Measurements from ENCODE around the gene SLC9A8.

The SLC9A8 gene

GRCh38 chr20:49925901-49926454 is 113.3 kb downstream of the SLC9A8 start:
- Histone ChIP-seq H2AFZ (ENCODE audit: low read depth, low read length) (no peak overlapping the region), H3K4me2 (ENCODE audit: insufficient read depth, low read length) (no peak overlapping the region), H3K9ac (ENCODE audit: low read depth, low read length) (no peak overlapping the region), H3K4me1 (ENCODE audit: insufficient read depth, low read length) (peaks cover 10% of the 10 kb centered on the region), H3K9me3 (ENCODE audit: insufficient read depth, low read length, severe bottlenecking) (no peaks in the 10 kb centered on the region), H3K4me3 (ENCODE audit: low read depth in 1 of 2, low read length in 2 of 2) (no peak overlapping the region), H3K79me2 (ENCODE audit: insufficient read depth, low read length) (no peaks in the 10 kb centered on the region), H3K36me3 (ENCODE audit: insufficient read depth, low read length) (no peaks in the 10 kb centered on the region), H3K27ac (ENCODE audit: low read length) (no peak overlapping the region), H4K20me1 (ENCODE audit: insufficient read depth, low read length) (no peaks in the 10 kb centered on the region), H3K27me3 (ENCODE audit: insufficient read depth, low read length, poor library complexity) (no peaks in the 10 kb centered on the region)
- TF ChIP-seq EZH2 (IDR thresholded peaks at IDR 0.05; ENCODE audit: borderline replicate concordance, low read depth, low read length, severe bottlenecking) (no peak), CTCF (IDR thresholded peaks at IDR 0.05; ENCODE audit: borderline replicate concordance, extremely low read depth, low read length, poor library complexity, severe bottlenecking) (no peak)
- DNase-seq (no peak), ATAC-seq (ENCODE audit: insufficient read depth, low read depth) (no peak)

- H3K9me3 ChIP-seq (ENCODE audit: insufficient read depth, low read length, severe bottlenecking): no peaks in the 10 kb centered on the region
- H3K27ac ChIP-seq (ENCODE audit: low read length): no peak overlapping the region
- DNase-seq: peak; percentile 85
- no peaks in the 10 kb centered on the region for H3K36me3 ChIP-seq (ENCODE audit: insufficient read depth, low read length)
- no peak overlapping the region for H3K4me3 ChIP-seq (ENCODE audit: low read depth in 1 of 2, low read length in 2 of 2)
- peak overlapping the region; percentile 37; the same call in 1 of the 2 replicates for H3K4me2 ChIP-seq (ENCODE audit: insufficient read depth, low read length)
- no peaks in the 10 kb centered on the region for H3K27me3 ChIP-seq (ENCODE audit: insufficient read depth, low read length, poor library complexity)
- peaks cover 10% of the 10 kb centered on the region for H3K4me1 ChIP-seq (ENCODE audit: insufficient read depth, low read length)
- peak; percentile 98 for TF ChIP-seq CTCF (IDR thresholded peaks at IDR 0.05; ENCODE audit: borderline replicate concordance, extremely low read depth, low read length, poor library complexity, severe bottlenecking)
- no peak for TF ChIP-seq EZH2 (IDR thresholded peaks at IDR 0.05; ENCODE audit: borderline replicate concordance, low read depth, low read length, severe bottlenecking)
- H3K79me2 ChIP-seq (ENCODE audit: insufficient read depth, low read length): no peaks in the 10 kb centered on the region
- no peaks in the 10 kb centered on the region for H4K20me1 ChIP-seq (ENCODE audit: insufficient read depth, low read length)
- H3K9ac ChIP-seq (ENCODE audit: low read depth, low read length): no peak overlapping the region
- H2AFZ ChIP-seq (ENCODE audit: low read depth, low read length): peak overlapping the region; percentile 76
- peak; percentile 97 for ATAC-seq (ENCODE audit: insufficient read depth, low read depth)
These were observed 115.9 kb downstream of the SLC9A8 start for GRCh38 chr20:49928411-49929141.

- peak overlapping the region; percentile 48 for H2AFZ ChIP-seq (ENCODE audit: low read depth, low read length)
- DNase-seq (no peak), ATAC-seq (ENCODE audit: insufficient read depth, low read depth) (no peak)
- no peaks in the 10 kb centered on the region for H3K27me3 ChIP-seq (ENCODE audit: insufficient read depth, low read length, poor library complexity)
- no peak for TF ChIP-seq EZH2 (IDR thresholded peaks at IDR 0.05; ENCODE audit: borderline replicate concordance, low read depth, low read length, severe bottlenecking)
- TF ChIP-seq CTCF (IDR thresholded peaks at IDR 0.05; ENCODE audit: borderline replicate concordance, extremely low read depth, low read length, poor library complexity, severe bottlenecking): no peak
- no peaks in the 10 kb centered on the region for H3K9me3 ChIP-seq (ENCODE audit: insufficient read depth, low read length, severe bottlenecking)
- no peaks in the 10 kb centered on the region for H3K36me3 ChIP-seq (ENCODE audit: insufficient read depth, low read length)
- no peak overlapping the region for H3K27ac ChIP-seq (ENCODE audit: low read length)
- H3K9ac ChIP-seq (ENCODE audit: low read depth, low read length): no peak overlapping the region
- 0 out of 2 replicates have a peak overlapping the region, but pooled peaks have one; percentile 15 for H3K4me2 ChIP-seq (ENCODE audit: insufficient read depth, low read length)
- peaks cover 10% of the 10 kb centered on the region for H3K4me1 ChIP-seq (ENCODE audit: insufficient read depth, low read length)
- no peaks in the 10 kb centered on the region for H4K20me1 ChIP-seq (ENCODE audit: insufficient read depth, low read length)
- H3K79me2 ChIP-seq (ENCODE audit: insufficient read depth, low read length): no peaks in the 10 kb centered on the region
- no peak overlapping the region for H3K4me3 ChIP-seq (ENCODE audit: low read depth in 1 of 2, low read length in 2 of 2)
These were observed 116.5 kb downstream of the SLC9A8 start for GRCh38 chr20:49929142-49929494.
